AG04449 (cell line): Measurements from ENCODE around the gene GRAMD1C.

ENCODE experiments used
- CTCF ChIA-PET: fragments of 350-600 bp; formaldehyde crosslinking; extraction: SDS; loops from one replicate; lab custom pipeline; 2021; ENCODE audit warnings: antibody characterized with exemption; lab: Yijun Ruan, JAX
- POLR2A ChIA-PET: fragments of 400-600, 350-600 bp; formaldehyde crosslinking; extraction: SDS; loops from one replicate; lab custom pipeline; 2020; ENCODE audit warnings: antibody characterized with exemption, inconsistent platforms; lab: Yijun Ruan, JAX
- DNase-seq: peaks from one replicate; pipeline ENCODE4 v3.0.0-alpha.2; 2010; ENCODE audit warnings: low read depth, low spot score
- H3K4me3 ChIP-seq: 2 replicates; pipeline ENCODE4 v1.5.1; 2011; ENCODE audit warnings: low read depth, mild to moderate bottlenecking, control low read depth, low read length
- TF ChIP-seq, protein P1 (sequence below): IDR thresholded peaks from one replicate; pipeline ENCODE4 v1.5.1; 2011; ENCODE audit warnings: mild to moderate bottlenecking, moderate library complexity, low read length, control low read depth, inconsistent platforms; ENCODE audit not compliant: insufficient read depth; ENCODE audit errors: missing control alignments

Gene GRAMD1C

DNA sequence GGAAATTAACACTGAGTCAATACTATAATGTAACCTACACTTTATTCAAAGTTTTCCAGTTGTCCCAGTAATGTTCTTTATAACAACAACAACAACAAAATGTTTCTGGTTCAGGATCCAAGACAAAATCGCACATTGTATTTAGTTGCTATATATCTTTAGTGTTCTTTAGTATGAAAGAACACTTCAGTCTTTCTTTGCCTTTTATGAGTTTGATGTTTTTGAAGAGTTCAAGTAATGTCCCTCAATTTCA, 7.6 kb upstream of the GRAMD1C start:
- TF ChIP-seq, protein P1, sequence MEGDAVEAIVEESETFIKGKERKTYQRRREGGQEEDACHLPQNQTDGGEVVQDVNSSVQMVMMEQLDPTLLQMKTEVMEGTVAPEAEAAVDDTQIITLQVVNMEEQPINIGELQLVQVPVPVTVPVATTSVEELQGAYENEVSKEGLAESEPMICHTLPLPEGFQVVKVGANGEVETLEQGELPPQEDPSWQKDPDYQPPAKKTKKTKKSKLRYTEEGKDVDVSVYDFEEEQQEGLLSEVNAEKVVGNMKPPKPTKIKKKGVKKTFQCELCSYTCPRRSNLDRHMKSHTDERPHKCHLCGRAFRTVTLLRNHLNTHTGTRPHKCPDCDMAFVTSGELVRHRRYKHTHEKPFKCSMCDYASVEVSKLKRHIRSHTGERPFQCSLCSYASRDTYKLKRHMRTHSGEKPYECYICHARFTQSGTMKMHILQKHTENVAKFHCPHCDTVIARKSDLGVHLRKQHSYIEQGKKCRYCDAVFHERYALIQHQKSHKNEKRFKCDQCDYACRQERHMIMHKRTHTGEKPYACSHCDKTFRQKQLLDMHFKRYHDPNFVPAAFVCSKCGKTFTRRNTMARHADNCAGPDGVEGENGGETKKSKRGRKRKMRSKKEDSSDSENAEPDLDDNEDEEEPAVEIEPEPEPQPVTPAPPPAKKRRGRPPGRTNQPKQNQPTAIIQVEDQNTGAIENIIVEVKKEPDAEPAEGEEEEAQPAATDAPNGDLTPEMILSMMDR, result no peak
- DNase-seq, result no peak
- CTCF ChIA-PET, result interaction anchor here (1.0 kb wide), 1 partner anchor 552 kb away, joined by 3 read pairs; no protein-coding TSS in a partner anchor
- no peak overlapping the region for H3K4me3 ChIP-seq
- POLR2A ChIA-PET, result no interaction called here

DNA sequence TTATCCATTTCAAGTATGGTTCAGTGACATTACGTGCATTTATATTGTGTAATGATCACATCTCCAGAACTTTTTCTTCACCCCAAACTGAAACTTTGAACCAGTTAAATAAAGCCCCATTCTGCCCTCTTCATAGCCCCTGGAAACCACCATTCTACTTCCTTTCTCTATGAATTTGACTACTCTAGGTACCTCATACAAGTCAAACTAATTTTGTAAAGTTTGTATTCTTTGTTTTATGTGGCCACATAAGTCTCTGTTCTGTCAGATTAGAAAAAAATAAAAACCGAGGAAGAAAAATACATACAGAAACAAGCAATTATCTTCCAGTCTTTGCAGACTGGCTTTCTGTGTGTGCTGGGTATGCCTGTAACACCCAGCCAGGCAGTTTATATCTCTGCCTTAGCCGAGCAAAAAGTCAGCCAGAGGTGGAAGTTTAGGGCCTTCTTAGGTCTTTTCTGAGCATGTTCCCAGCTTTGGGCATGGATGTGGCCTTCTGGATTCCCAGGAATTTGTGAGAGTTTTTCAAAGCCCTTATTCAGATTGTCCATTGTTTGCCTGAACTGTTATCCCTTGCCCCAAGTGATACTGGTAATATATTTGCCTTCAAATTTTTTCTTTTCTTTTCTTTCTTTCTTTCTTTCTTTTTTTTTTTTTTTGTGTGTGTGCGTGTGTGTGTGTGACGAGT, 6.0 kb upstream of the GRAMD1C start:
- CTCF ChIA-PET, result interaction anchor here (0.6 kb wide), 1 partner anchor 178 kb away, joined by 3 read pairs; no protein-coding TSS in a partner anchor
- TF ChIP-seq, protein P1, result no peak
- no peak overlapping the region for H3K4me3 ChIP-seq
- POLR2A ChIA-PET, result no interaction called here
- no peak for DNase-seq

DNA sequence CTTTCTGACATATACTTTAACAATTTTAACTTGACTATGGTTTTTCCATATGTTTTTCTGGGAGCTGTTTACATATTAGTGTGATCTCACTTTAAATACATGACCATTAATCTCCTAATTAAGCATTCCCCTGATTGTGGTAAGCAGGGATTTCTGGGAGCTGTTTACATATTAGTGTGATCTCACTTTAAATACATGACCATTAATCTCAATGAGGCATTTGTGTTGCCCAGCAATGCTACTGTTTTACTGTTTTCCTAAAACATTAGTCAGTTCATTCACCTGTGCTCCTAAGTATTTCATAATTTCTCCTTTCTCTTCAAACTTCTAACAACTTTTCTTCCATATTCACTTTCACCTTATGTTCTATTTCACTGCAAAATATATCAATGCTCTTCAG, 3.6 kb upstream of the GRAMD1C start:
- TF ChIP-seq, protein P1, result no peak
- DNase-seq, result no peak
- ChIA-PET CTCF (interaction anchor here (0.7 to 2.8 kb wide), 10 partner anchors 8 to 99 kb away, joined by 3 to 14 read pairs (median 5); partner anchors contain the start of genes ATP6V1A and NAA50), POLR2A (no interaction called here)
- no peak overlapping the region for H3K4me3 ChIP-seq

DNA sequence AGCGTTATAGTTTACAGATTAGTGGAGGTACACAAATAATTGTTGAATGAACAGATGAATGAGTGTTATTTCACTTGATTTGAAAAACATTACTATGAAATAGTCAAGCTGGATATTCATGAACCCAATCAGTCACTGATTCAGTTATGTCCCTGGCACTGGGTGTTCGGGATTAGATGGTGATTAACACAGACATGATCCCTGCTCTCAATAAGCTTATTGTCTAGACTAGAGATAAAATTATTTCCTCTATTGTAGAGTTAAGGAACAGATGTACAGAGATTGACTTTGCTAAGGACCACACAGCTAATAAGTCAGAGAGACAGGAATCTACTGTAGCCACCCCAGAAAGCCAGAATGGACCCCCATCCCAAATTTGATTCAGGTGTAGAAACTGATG, 963 bp downstream of the GRAMD1C start:
- POLR2A ChIA-PET, result no interaction called here
- DNase-seq, result no peak
- TF ChIP-seq, protein P1, result no peak
- peak overlapping the region; percentile 72; the same call in 1 of the 2 replicates for H3K4me3 ChIP-seq
- CTCF ChIA-PET, result interaction anchor here (0.8 to 6.3 kb wide), 14 partner anchors 12 to 497 kb away, joined by 3 to 76 read pairs (median 5); partner anchors contain the start of gene DRD3

DNA sequence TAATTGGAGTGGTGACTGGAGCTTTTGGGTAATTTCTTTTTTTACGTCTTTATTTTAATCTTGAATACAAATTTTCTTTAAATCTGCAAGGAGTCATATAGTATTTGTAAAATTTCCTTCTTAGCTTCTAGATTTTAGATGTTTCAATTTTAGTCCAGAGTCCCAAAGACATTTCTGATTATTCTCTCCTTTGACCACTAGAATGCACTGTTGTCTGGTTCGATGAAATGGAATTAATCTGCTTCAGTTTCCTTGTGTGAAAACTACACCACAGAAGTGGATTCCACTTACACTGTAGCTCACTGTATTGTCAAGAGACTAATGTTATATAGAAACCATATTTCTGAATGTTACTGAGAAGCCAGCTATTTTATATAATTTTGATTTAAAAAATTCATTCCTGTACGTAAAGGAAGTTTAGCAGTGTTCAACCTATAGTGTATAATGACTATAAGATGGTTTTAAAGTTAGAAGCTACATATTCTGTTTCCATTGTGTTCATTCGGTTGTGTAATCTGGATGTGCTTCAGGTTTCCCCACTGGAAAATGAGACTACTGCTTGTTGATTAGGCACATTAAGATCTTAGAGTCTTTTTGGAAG, 6.1 kb downstream of the GRAMD1C start:
- CTCF ChIA-PET, result interaction anchor here (0.7 to 7.6 kb wide), 56 partner anchors 9 to 566 kb away, joined by 3 to 80 read pairs (median 4); partner anchors contain the start of genes CCDC191, DRD3 and QTRT2
- no peak for DNase-seq
- POLR2A ChIA-PET, result no interaction called here
- TF ChIP-seq, protein P1, result peak; percentile 44
- H3K4me3 ChIP-seq, result no peak overlapping the region

DNA sequence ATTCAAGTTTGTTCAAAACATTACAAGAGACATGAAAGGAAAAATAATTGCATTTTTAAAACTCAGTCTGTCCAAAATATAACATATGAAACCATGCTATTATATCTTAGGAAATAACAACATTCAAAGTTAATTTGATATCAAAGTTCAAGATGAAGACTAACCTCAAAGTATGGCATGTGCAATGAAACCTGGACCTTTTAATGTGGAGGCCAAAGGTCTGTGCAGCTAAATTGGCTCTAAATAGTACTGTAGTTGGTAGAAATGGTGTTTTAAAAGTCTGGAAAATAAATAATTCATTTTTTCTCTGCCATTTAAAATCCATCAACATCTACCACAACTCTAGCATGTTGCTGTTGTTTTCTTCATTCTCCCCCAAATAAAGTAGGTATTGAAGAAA, 8.7 kb downstream of the GRAMD1C start:
- no peak for DNase-seq
- ChIA-PET CTCF (interaction anchor here (0.6 to 7.6 kb wide), 7 partner anchors 9 to 308 kb away, joined by 3 to 80 read pairs (median 5); partner anchors contain the start of gene GRAMD1C), POLR2A (no interaction called here)
- TF ChIP-seq, protein P1, result no peak
- no peak overlapping the region for H3K4me3 ChIP-seq
